WERI-Rb-1 (cell line): ENCODE data around the gene ERV3-1.
"Not testable (repeated sequence)": the region's sequence is repeated elsewhere in the genome, so short reads cannot be mapped to it uniquely, and the experiment has no call there.

Experiments
- DNase-seq: peaks from one replicate; pipeline ENCODE4 v3.0.0-alpha.2; 2020
- H3K27ac ChIP-seq: fragments of 250-450 bp; sonication (Bioruptor Pico); 2 replicates; pipeline ENCODE4 v1.5.1; 2020; ENCODE audit warnings: mild to moderate bottlenecking, moderate library complexity
- H3K27me3 ChIP-seq: fragments of 250-450 bp; sonication (Bioruptor Pico); 2 replicates; pipeline ENCODE4 v1.5.1; 2021; ENCODE audit warnings: mild to moderate bottlenecking, low read depth, moderate library complexity; ENCODE audit not compliant: insufficient read depth, severe bottlenecking
- H3K36me3 ChIP-seq: fragments of 250-450 bp; sonication (Bioruptor Pico); 2 replicates; pipeline ENCODE4 v1.5.1; 2020; ENCODE audit warnings: mild to moderate bottlenecking, moderate library complexity
- H3K4me3 ChIP-seq: 2 replicates; pipeline ENCODE4 v1.5.1; 2011; ENCODE audit warnings: low read depth, mild to moderate bottlenecking, control low read depth, low read length
- H3K9me3 ChIP-seq: fragments of 250-450 bp; sonication (Bioruptor Pico); 2 replicates; pipeline ENCODE4 v1.5.1; 2021; ENCODE audit warnings: mild to moderate bottlenecking, moderate library complexity; ENCODE audit not compliant: severe bottlenecking
- TF ChIP-seq, protein P1 (sequence below): IDR thresholded peaks from 2 replicates; pipeline ENCODE4 v1.5.1; 2011; ENCODE audit warnings: low read depth, mild to moderate bottlenecking, control low read depth, inconsistent platforms, low read length

The ERV3-1 gene

GRCh38 chr7:65034120-65034782 lies 27.8 kb upstream of the ERV3-1 start:
- H3K4me3 ChIP-seq, H3K27ac ChIP-seq, H3K9me3 ChIP-seq, H3K36me3 ChIP-seq, DNase-seq, H3K27me3 ChIP-seq: not testable (repeated sequence)

GRCh38 chr7:65033391-65033790 lies 26.9 kb upstream of the ERV3-1 start:
- DNase-seq, H3K4me3 ChIP-seq, H3K27me3 ChIP-seq, H3K36me3 ChIP-seq, H3K9me3 ChIP-seq, H3K27ac ChIP-seq: not testable (repeated sequence)

DNA sequence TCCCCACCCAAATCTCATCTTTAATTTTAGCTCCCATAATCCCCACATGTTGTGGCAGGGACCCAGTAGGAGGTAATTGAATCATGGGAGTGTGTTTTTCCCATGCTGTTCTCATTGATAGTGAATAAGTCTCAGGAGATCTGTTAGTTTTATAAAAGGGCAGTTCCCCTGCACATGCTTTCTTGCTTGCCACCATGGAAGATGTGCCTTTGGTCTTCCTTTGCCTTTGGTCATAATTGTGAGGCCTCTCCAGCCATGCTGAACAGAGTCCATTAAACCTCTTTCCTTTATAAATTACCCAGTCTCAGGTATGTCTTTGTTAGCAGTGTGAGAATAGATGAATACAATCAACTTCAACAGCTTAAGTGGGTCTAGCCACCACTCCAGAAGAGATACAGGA lies 18.5 kb upstream of the ERV3-1 start:
- not testable (repeated sequence) for H3K27ac ChIP-seq, H3K4me3 ChIP-seq, H3K36me3 ChIP-seq, H3K9me3 ChIP-seq, H3K27me3 ChIP-seq, DNase-seq

GRCh38 chr7:65020978-65021377 lies 14.5 kb upstream of the ERV3-1 start:
- not testable (repeated sequence) for H3K27ac ChIP-seq, DNase-seq, H3K9me3 ChIP-seq, H3K4me3 ChIP-seq, H3K27me3 ChIP-seq, H3K36me3 ChIP-seq

DNA sequence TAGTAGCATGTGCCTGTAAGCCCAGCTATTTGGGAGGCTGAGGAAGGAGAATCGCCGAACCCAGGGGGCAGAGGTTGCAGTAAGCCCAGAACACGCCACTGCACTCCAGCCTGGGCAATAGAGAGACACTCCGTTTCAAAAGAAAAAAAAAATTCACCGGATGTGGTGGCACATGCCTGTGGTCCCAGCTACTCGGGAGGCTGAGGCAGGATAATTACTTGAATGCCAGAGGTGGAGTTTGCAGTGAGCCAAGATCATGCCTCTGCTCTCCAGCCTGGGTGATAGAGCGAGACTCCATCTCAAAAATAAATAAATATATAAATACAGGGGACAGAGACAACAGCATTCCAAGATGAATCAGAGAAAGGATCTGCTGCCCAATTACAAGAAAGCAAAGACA lies 3.4 kb upstream of the ERV3-1 start:
- H3K27me3 ChIP-seq, H3K9me3 ChIP-seq, H3K4me3 ChIP-seq, H3K27ac ChIP-seq, H3K36me3 ChIP-seq, DNase-seq: not testable (repeated sequence)

DNA sequence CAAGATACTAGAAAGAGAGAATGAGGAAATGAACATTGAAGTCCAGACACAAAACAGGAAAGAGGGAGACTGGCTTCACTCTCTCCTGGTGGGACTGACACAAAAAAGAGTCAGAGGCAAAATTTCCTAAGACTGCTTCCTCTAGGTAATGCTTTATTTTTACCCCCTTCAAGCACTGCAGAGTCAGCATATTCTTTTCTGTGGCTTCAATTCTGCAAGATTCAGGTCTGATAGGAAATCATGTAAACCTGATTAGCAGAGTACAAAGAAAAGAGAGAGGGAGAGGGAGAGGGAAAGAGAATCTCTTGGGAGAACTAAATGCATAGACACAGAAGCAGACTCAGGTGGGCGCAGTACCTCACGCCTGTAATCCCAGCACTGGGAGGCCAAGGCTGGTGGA lies 2.9 kb upstream of the ERV3-1 start:
- not testable (repeated sequence) for H3K36me3 ChIP-seq, H3K27ac ChIP-seq, DNase-seq, H3K27me3 ChIP-seq, H3K9me3 ChIP-seq, H3K4me3 ChIP-seq

GRCh38 chr7:65007036-65007435 lies 549 bp upstream of the ERV3-1 start:
- Histone ChIP-seq H3K27ac (peak overlapping the region; percentile 91), H3K36me3 (peaks cover 15% of the 10 kb centered on the region), H3K4me3 (peak overlapping the region; percentile 82; the same call in 1 of the 2 replicates)
- not testable (repeated sequence) for H3K27me3 ChIP-seq, DNase-seq, H3K9me3 ChIP-seq

- TF ChIP-seq, protein P1, sequence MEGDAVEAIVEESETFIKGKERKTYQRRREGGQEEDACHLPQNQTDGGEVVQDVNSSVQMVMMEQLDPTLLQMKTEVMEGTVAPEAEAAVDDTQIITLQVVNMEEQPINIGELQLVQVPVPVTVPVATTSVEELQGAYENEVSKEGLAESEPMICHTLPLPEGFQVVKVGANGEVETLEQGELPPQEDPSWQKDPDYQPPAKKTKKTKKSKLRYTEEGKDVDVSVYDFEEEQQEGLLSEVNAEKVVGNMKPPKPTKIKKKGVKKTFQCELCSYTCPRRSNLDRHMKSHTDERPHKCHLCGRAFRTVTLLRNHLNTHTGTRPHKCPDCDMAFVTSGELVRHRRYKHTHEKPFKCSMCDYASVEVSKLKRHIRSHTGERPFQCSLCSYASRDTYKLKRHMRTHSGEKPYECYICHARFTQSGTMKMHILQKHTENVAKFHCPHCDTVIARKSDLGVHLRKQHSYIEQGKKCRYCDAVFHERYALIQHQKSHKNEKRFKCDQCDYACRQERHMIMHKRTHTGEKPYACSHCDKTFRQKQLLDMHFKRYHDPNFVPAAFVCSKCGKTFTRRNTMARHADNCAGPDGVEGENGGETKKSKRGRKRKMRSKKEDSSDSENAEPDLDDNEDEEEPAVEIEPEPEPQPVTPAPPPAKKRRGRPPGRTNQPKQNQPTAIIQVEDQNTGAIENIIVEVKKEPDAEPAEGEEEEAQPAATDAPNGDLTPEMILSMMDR = no peak
- H3K4me3 ChIP-seq = no peak overlapping the region
- no peaks in the 10 kb centered on the region for H3K9me3 ChIP-seq
- no peak for DNase-seq
- no peaks in the 10 kb centered on the region for H3K27me3 ChIP-seq
- H3K36me3 ChIP-seq = peaks cover 25% of the 10 kb centered on the region
- H3K27ac ChIP-seq = no peak overlapping the region
These were observed 1.9 kb downstream of the ERV3-1 start for GRCh38 chr7:65004575-65004974.

- no peaks in the 10 kb centered on the region for H3K9me3 ChIP-seq
- DNase-seq = no peak
- peaks cover 39% of the 10 kb centered on the region for H3K36me3 ChIP-seq
- no peak overlapping the region for H3K27ac ChIP-seq
- no peak overlapping the region for H3K4me3 ChIP-seq
- TF ChIP-seq, protein P1 = no peak
- H3K27me3 ChIP-seq = no peaks in the 10 kb centered on the region
These were observed 3.4 kb downstream of the ERV3-1 start for GRCh38 chr7:65002972-65003585.
